GM19043 (cell line): ENCODE results near the gene KLF13.

Source experiments
- ATAC-seq: cut with Tn5 transposase; IDR thresholded peaks from one replicate; pipeline ENCODE4 v1.9.1; 2021; ENCODE audit warnings: low read depth; ENCODE audit not compliant: unreplicated experiment

The KLF13 gene

GRCh38 chr15:31298707-31299172, 27.9 kb upstream of the KLF13 start:
- ATAC-seq: no peak

GRCh38 chr15:31300208-31300661, 26.4 kb upstream of the KLF13 start:
- no peak for ATAC-seq

- ATAC-seq: no peak
These were observed 25.5 kb upstream of the KLF13 start for GRCh38 chr15:31300981-31301672.

GRCh38 chr15:31301673-31301990, 25.0 kb upstream of the KLF13 start:
- ATAC-seq: no peak

GRCh38 chr15:31302029-31302657, 24.5 kb upstream of the KLF13 start:
- ATAC-seq: no peak

GRCh38 chr15:31302778-31303725, 23.6 kb upstream of the KLF13 start:
- no peak for ATAC-seq

- no peak for ATAC-seq
These were observed 22.6 kb upstream of the KLF13 start for GRCh38 chr15:31303726-31304648.

- no peak for ATAC-seq
These were observed 21.8 kb upstream of the KLF13 start for GRCh38 chr15:31304751-31305365.

GRCh38 chr15:31305375-31305774, 21.3 kb upstream of the KLF13 start:
- ATAC-seq: no peak

- ATAC-seq: no peak
These were observed 20.7 kb upstream of the KLF13 start for GRCh38 chr15:31305796-31306425.

GRCh38 chr15:31306426-31307269, 20.0 kb upstream of the KLF13 start:
- ATAC-seq: no peak

- no peak for ATAC-seq
These were observed 19.1 kb upstream of the KLF13 start for GRCh38 chr15:31307270-31308184.

GRCh38 chr15:31308185-31308639, 18.4 kb upstream of the KLF13 start:
- ATAC-seq: no peak

- no peak for ATAC-seq
These were observed 16.6 kb upstream of the KLF13 start for GRCh38 chr15:31309893-31310606.

- no peak for ATAC-seq
These were observed 14.7 kb upstream of the KLF13 start for GRCh38 chr15:31311735-31312619.

- ATAC-seq: no peak
These were observed 13.4 kb upstream of the KLF13 start for GRCh38 chr15:31313223-31313622.
